HEK293T (cell line): Measurements from ENCODE around the gene FRAT2.
A peak's percentile ranks its signal among the peaks of the same experiment; 100 is the strongest.

Experiments
- CTCF ChIA-PET: fragments of 350-600 bp; formaldehyde crosslinking; extraction: SDS; loops from one replicate; lab custom pipeline; 2021; ENCODE audit warnings: antibody characterized with exemption, inconsistent platforms; lab: Yijun Ruan, JAX
- POLR2A ChIA-PET: fragments of 350-600 bp; formaldehyde crosslinking; extraction: SDS; loops from one replicate; lab custom pipeline; 2020; ENCODE audit warnings: antibody characterized with exemption, inconsistent platforms; lab: Yijun Ruan, JAX
- DNase-seq: peaks from one replicate; pipeline ENCODE4 v3.0.0; 2012; ENCODE audit warnings: mixed read lengths; ENCODE audit errors: extremely low spot score
- ARNT ChIP-seq: fragments of 450-650 bp; IDR thresholded peaks from 2 replicates; pipeline ENCODE4 v1.6.1; 2017; ENCODE audit warnings: mild to moderate bottlenecking
- BHLHE40 ChIP-seq: fragments of 450-650 bp; IDR thresholded peaks from 2 replicates; pipeline ENCODE4 v1.6.1; 2016; ENCODE audit warnings: mild to moderate bottlenecking, moderate library complexity, borderline replicate concordance
- CTBP1 ChIP-seq: fragments of 450-650 bp; IDR thresholded peaks from 2 replicates; pipeline ENCODE4 v1.6.1; 2016; ENCODE audit warnings: borderline replicate concordance
- ELF4 ChIP-seq: fragments of 450-650 bp; IDR thresholded peaks from 2 replicates; pipeline ENCODE4 v1.6.1; 2017; ENCODE audit warnings: antibody characterized with exemption
- FOXA1 ChIP-seq: fragments of 450-650 bp; IDR thresholded peaks from 2 replicates; pipeline ENCODE4 v1.6.1; 2016; ENCODE audit warnings: mild to moderate bottlenecking
- FOXK2 ChIP-seq: fragments of 450-650 bp; IDR thresholded peaks from 2 replicates; pipeline ENCODE4 v1.6.1; 2016; ENCODE audit warnings: mild to moderate bottlenecking
- FOXM1 ChIP-seq: fragments of 450-650 bp; IDR thresholded peaks from 2 replicates; pipeline ENCODE4 v1.6.1; 2017; ENCODE audit warnings: mild to moderate bottlenecking, borderline replicate concordance
- HDGF ChIP-seq: fragments of 450-650 bp; IDR thresholded peaks from 2 replicates; pipeline ENCODE4 v1.6.1; 2017; ENCODE audit warnings: antibody characterized with exemption, borderline replicate concordance
- L3MBTL2 ChIP-seq: fragments of 450-650 bp; conservative IDR thresholded peaks from 2 replicates; pipeline ENCODE4 v1.6.1; 2016; ENCODE audit warnings: mild to moderate bottlenecking
- LEF1 ChIP-seq: fragments of 450-650 bp; IDR thresholded peaks from 2 replicates; pipeline ENCODE4 v1.6.1; 2017; ENCODE audit warnings: mild to moderate bottlenecking, borderline replicate concordance
- NFRKB ChIP-seq: fragments of 450-650 bp; IDR thresholded peaks from 2 replicates; pipeline ENCODE4 v1.6.1; 2016; ENCODE audit warnings: mild to moderate bottlenecking, moderate library complexity
- PKNOX1 ChIP-seq: fragments of 450-650 bp; IDR thresholded peaks from 2 replicates; pipeline ENCODE4 v1.6.1; 2016
- SP1 ChIP-seq: fragments of 450-650 bp; IDR thresholded peaks from 2 replicates; pipeline ENCODE4 v1.6.1; 2017
- SUZ12 ChIP-seq: fragments of 450-650 bp; IDR thresholded peaks from 2 replicates; pipeline ENCODE4 v1.6.1; 2016; ENCODE audit warnings: mild to moderate bottlenecking
- TARDBP ChIP-seq: fragments of 450-650 bp; IDR thresholded peaks from 2 replicates; pipeline ENCODE4 v1.6.1; 2016
- ZNF384 ChIP-seq: fragments of 450-650 bp; IDR thresholded peaks from 2 replicates; pipeline ENCODE4 v1.6.1; 2016

The FRAT2 gene

GRCh38 chr10:97318772-97319651 lies 15.5 kb downstream of the FRAT2 start, which contains the start of gene FRAT1:
TSS of gene FRAT1 (plus strand) at chr10:97319271. CDS start at chr10:97319454, 183 bp downstream.
- CTCF ChIA-PET: no interaction called here
- TF ChIP-seq ARNT: peak; percentile 95
- TF ChIP-seq BHLHE40: peak; percentile 93
- no peak for TF ChIP-seq FOXA1
- TF ChIP-seq LEF1: no peak; the same call in 1 of the 2 replicates
- TF ChIP-seq SP1: no peak
- no peak for TF ChIP-seq NFRKB
- peak; percentile 92 for TF ChIP-seq L3MBTL2
- no peak for TF ChIP-seq SUZ12
- no peak for TF ChIP-seq ELF4
- no peak; the same call in 1 of the 2 replicates for TF ChIP-seq FOXM1
- TF ChIP-seq CTBP1: no peak
- no peak for TF ChIP-seq ZNF384
- no peak for TF ChIP-seq HDGF
- peak; percentile 97 for TF ChIP-seq FOXK2
- no peak for TF ChIP-seq TARDBP
- peak; percentile 89 for DNase-seq
- POLR2A ChIA-PET: interaction anchor here (0.7 to 3.5 kb wide), 6 partner anchors 10 to 37 kb away, joined by 3 to 22 read pairs (median 5); partner anchors contain the start of gene ARHGAP19

- ChIA-PET CTCF (interaction anchor here (0.7 kb wide), 1 partner anchor 19 kb away, joined by 3 read pairs; no protein-coding TSS in a partner anchor), POLR2A (interaction anchor here (1.0 kb wide), 1 partner anchor 11 kb away, joined by 4 read pairs; no protein-coding TSS in a partner anchor)
- TF ChIP-seq CTBP1 (no peak), SP1 (no peak), L3MBTL2 (no peak), NFRKB (no peak), PKNOX1 (no peak), ELF4 (no peak), FOXM1 (no peak)
- DNase-seq: no peak
Measured at GRCh38 chr10:97314671-97315070, 19.9 kb downstream of the FRAT2 start.

GRCh38 chr10:97312897-97313296 lies 21.6 kb downstream of the FRAT2 start:
- ChIA-PET POLR2A (no interaction called here), CTCF (interaction anchor here (0.6 kb wide), 1 partner anchor 64 kb away, joined by 4 read pairs; no protein-coding TSS in a partner anchor)
- DNase-seq: no peak
- TF ChIP-seq HDGF (no peak), FOXM1 (no peak), NFRKB (no peak), ELF4 (no peak), FOXK2 (no peak), ZNF384 (no peak), SP1 (no peak), CTBP1 (no peak), PKNOX1 (no peak), LEF1 (no peak), L3MBTL2 (no peak), TARDBP (no peak), ARNT (no peak), SUZ12 (no peak), BHLHE40 (no peak), FOXA1 (no peak)

- POLR2A ChIA-PET: no interaction called here
- CTCF ChIA-PET: interaction anchor here (0.6 kb wide), 2 partner anchors 249 to 373 kb away, joined by 3 to 4 read pairs; no protein-coding TSS in a partner anchor
- no peak for DNase-seq
- TF ChIP-seq FOXA1 (no peak), FOXM1 (no peak), CTBP1 (no peak), BHLHE40 (no peak), TARDBP (no peak), ZNF384 (no peak), FOXK2 (no peak), SUZ12 (no peak), NFRKB (no peak)
Measured at GRCh38 chr10:97311111-97311626, 23.4 kb downstream of the FRAT2 start.

- ChIA-PET CTCF (no interaction called here), POLR2A (interaction anchor here (0.9 to 1.2 kb wide), 2 partner anchors 11 to 25 kb away, joined by 3 read pairs; partner anchors contain the start of gene FRAT1)
- TF ChIP-seq SUZ12 (no peak), LEF1 (no peak), PKNOX1 (no peak), ZNF384 (no peak), ELF4 (no peak)
- no peak for DNase-seq
Measured at GRCh38 chr10:97307866-97308780, 26.4 kb downstream of the FRAT2 start.
